Stimulated activated CD4-positive, alpha-beta T cell treated with anti-CD3 and anti-CD28 coated beads, Interleukin-4, amount 100 ng/mL, for 4 hours (primary cell): ENCODE measurements around the gene IGF2BP3.
"Not testable (repeated sequence)": the region's sequence is repeated elsewhere in the genome, so short reads cannot be mapped to it uniquely, and the experiment has no call there.

Source experiments
- DNase-seq, 2 experiments: peaks; one replicate each; pipeline ENCODE4 v3.0.0-alpha.2; 2020

The IGF2BP3 gene

DNA sequence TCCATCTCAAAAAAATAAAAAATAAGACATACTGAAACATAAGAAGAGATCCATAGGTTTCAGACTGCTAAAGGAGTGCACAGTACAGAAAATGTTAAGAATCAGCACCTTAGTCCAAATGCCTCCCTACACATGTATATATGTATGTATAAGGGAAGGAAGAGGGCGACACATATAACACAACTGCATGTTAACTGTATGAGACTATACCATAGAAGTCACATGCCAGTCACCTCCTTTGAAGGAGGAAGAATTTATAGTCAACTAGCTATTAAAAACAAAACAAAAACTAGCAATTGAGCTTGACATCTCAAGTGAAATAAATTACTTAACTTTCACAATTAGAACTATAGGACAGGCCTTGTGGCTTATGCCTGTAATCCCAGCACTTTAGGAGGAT is 50.4 kb downstream of the IGF2BP3 start:
- DNase-seq = no peak

DNA sequence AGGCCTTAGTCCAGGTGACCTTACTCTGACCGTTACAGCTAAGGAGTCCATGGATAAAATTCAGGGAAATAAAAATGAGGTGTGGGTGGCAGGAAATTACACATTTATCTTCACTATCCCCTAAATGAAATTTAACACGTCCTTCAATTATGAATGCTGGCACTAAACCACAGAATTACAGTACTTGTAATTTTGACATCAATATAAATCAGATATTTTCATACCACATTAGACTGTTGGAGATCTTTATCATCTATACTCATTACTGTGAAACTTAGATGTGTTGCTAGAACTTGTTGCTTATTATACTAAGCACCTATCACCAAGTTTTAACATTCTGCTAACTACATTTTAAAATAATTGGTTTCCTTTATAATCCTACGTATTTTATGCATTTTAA is 51.1 kb downstream of the IGF2BP3 start:
- no peak for DNase-seq

DNA sequence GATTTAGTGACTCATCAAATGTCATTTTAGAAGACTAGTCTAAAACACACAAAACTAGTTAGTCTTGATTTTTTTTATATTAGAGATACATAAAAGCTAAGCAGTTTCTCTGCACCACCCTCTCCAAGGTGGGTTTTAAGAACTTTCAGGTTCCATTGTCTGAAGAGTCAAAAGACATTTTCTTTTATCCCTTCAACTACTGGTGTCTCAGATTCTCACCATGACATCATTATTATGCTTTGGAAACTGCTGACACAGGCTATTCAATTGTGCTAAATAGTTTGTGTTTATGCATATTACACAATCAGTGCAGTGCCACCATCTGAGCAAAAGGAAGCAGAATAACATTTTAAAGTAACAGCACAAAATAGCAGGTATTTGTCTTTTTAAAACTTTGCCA is 52.2 kb downstream of the IGF2BP3 start:
- DNase-seq = no peak

DNA sequence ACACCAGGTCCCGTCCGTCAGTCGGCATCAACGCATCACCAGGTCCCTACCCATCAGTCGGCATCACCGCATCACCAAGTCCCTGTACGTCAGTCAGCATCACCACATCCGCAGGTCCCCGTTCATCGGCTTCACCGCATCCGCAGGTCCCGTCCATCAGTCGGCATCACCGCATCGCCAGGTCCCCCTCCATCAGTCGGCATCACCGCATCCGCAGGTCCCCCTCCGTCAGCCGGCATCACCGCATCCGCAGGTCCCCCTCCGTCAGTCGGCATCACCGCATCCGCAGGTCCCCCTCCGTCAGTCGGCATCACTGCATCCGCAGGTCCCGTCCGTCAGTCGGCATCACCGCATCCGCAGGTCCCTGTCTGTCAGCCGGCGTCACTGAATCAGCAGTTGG is 55.1 kb downstream of the IGF2BP3 start:
- no peak for DNase-seq

DNA sequence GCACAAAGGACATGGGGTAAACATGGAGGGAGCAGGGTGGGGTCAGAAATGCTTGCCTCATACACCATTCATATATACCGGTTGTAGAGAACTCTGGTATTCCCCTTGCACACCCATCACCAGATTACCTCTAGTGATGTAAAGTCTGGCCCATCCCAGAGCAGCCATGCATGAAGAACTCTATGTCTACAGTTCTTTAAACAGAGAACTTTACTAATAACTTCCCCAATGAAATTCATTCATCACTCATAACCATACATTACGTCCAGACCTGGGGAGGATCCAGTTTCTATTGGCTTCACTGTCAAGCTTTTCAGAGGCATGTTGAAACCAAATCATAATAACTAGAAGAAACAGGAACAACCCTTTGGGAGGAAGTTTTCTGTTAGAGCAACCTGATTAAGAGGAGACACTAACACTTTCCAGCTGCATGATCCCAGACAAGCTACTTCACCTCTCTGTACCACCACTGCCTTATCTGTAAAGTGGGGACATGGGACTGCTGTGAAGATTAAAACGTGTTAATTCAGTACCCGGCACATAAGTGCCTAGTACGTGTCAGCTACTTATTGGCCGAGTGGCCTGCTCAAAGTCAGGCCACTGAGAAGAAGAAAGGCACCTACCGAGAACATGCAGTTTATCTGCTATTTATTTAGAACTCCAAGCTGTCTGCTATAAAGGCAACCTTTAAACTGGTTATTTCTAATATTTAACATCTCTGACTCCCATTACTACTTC is 59.7 kb downstream of the IGF2BP3 start:
- no peak for DNase-seq

DNA sequence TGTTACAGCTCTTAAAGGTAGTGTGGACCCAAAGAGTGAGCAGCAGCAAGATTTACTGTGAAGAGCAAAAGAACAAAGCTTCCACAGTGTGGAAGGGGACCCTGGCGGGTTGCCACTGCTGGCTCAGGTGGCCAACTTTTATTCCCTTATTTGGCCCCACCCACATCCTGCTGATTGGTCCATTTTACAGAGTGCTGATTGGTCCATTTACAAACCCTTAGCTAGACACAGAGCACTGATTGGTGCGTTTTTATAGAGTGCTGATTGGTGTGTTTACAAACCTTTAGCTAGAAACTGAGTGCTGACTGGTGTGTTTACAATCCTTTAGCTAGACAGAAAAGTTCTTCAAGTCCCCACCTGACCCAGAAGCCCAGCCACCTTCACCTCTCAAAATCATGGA is 63.7 kb downstream of the IGF2BP3 start:
- DNase-seq = not testable (repeated sequence)

DNA sequence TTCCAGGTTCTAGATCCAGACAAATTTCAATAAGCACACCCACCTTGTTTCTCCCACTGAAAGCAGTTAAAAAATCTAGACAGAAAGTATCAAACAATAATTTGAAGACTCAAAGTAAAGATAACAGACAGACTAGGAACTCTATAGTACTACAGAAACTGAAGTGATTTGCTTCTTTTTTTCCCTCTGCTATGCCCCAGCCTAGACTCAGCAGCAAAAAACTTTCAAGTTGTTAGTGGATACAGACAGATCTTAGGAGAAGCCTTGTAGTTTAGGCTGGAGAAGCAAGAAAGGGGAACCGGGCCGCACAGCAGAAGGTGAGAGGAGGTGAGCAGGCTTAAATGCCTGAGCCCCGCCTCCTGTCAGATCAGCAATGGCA is 65.1 kb downstream of the IGF2BP3 start:
- no peak for DNase-seq

DNA sequence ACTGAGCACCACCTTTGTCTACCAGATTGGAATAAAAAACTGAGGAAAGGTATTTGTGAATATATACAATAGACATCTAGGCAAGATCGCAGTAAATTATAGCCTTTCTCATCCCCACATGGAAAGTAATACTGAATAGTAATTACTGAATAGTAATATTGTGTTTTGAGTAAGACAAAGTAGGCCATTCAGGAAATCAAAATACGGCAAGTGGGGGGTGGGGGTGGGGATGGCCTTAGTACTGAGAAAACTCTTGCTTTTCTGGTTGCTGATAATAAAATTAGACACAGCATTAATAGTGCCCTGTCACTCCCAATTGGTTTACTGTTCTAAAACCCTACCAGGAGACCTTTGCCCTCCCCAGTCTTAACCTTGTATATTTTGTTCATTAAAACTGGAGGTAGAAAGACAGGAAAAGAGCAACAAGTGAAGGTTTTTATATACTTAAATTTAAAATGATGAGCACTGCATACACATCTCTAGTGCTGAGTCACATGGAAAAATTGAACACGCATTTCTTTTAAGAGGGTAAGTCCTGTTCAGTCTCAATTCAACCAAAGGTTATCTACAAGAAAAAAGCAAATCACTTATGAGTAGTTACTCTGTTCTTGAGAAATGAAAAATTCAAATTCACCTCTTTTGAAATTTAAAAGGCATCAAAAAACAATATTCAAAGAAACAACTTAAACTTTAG is 65.6 kb downstream of the IGF2BP3 start:
- no peak for DNase-seq

DNA sequence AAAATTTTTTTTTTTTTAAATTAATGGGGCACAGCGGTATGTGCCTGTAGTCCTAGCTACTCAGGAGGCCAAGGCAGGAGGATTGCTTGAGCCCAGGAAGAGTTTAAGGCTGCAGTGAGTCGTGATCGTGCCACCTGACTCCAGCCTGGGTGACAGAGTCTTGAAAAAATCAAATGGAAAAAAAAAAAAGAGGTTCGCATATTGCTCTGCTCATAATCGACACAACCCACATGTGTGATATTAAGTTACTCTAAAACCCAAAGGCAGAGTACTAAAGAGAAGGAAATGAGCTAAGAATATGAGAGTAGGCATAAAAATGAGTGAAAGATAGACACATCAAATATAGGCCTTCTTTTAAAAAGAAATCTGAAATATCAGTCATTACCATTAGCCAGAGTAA is 66.3 kb downstream of the IGF2BP3 start:
- no peak for DNase-seq

DNA sequence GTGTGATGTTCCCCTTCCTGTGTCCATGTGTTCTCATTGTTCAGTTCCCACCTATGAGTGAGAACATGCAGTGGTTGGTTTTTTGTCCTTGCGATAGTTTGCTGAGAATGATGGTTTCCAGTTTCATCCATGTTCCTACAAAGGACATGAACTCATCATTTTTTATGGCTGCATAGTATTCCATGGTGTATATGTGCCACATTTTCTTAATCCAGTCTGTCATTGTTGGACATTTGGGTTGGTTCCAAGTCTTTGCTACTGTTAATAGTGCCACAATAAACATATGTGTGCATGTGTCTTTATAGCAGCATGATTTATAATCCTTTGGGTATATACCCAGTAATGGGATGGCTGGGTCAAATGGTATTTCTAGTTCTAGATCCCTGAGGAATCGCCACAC is 72.2 kb downstream of the IGF2BP3 start:
- not testable (repeated sequence) for DNase-seq

DNA sequence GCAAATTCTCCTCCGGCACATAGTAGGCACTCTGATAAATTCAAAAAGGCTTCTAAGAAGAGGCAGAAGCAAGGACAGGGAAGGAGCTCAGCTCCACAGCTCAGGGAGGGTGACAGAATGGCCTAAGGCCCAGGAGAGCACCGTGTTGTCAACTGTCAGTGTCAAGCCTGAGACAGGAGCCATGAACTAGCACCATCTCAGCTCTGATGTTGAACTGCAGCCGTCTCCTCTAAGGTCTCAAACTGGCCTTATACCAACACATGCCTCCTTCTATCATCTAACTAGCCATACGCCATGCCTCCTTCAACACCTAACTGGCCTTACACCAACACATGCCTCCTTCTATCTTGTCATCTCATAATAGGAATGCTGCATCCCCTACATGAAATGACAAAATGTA is 73.0 kb downstream of the IGF2BP3 start:
- DNase-seq = no peak

DNA sequence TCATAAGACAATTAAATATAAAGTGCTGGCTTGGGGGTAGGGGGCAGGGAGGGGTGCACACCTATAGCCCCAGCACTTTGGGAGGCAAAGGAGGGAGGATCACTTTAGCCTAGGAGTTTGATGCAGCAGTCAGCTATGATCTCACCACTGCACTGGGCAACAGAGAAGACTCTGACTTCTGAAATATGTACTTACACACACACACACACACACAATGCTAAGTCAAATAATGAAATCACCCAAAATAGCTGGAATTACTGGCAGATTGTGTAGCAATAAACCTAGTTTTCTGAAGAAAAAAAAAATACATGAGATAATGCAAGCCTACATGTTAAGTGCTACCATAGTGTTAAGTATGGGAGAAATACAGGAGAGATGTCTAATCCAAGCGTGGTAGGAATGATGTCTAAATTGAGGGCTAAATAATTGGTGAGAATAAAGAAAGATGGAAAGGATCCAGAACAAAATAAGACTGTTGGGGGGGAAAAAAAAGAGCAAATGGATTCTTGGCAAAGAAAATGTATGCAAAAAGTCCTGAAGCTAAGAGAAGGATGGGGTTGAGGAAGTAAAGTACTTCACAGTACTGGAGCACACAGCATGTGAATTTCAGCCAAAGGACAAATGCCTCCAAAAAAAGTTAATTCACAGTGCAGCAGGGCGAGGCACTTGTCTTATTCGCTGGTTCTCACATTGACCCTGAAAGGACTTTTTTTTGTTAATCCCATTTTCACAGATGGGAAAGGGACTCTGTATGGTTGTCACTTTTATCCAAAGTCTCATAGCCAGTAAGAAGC is 73.9 kb downstream of the IGF2BP3 start:
- DNase-seq = no peak

DNA sequence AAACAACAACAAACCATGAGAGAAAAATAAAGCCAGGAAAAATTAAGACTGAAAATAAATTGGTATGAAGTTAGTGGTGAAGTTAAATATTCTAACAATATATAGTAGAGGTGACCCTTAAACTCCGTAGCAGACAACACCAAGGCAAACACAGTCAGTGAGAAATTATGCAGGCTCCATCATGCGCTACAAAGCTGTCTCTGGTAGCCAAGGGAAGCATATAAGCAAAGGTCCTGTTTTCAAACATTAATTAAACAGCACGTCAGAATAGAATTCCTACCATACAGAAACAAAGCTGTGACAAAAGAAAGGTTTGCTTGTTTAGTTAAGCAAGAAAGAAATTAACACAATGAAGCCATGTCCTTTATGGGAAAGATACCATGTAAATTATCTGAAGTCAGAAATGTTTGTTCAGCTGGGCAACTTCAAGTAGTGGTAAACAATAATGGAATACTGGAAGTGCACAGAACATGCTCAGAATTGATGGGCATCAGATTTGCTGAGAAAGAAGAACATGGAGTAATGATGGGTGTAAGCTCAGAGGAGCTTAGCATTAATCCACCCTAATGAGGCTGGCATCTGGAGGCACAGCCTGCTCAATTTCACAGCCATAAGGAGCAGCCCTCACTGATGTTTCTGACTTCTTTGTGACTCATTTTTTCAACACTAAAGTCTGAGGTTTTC is 75.7 kb downstream of the IGF2BP3 start:
- no peak for DNase-seq

DNA sequence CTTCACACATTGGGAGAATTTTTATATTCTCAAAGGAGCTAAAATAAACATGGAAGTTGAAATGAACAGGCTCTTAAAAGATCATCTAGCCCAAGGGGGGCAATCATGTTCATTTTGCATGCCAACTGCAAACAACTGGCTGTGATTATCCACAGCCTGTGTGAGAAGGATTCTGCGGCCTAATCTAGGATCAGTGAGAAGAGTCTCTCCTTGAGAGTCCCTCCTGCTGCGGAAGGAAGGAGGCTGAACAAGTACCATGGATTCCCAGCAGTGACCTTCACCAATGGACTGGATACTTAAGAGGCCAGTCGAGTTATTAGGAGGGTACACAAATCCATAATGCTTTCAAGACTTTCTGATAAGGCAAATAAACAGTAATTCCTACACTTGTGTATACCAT is 76.7 kb downstream of the IGF2BP3 start:
- DNase-seq = no peak

DNA sequence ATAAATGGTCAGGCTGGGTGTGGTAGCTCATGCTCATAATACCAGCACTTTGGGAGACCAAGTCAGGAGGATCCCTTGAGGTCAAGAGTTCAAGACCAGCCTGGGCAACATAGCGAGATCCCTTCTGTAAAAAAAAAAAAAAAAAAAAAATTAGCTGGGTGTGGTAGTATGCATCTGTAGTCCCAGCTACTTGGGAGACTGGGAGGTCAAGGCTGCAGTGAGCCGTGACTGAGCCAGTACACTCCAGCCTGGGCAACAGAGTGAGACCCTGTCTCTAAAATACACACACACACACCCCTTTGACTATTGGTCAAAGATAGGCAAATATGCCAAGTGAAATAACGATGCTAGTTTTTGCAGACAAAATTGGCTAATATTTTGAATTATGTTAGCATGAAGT is 80.6 kb downstream of the IGF2BP3 start:
- no peak for DNase-seq

DNA sequence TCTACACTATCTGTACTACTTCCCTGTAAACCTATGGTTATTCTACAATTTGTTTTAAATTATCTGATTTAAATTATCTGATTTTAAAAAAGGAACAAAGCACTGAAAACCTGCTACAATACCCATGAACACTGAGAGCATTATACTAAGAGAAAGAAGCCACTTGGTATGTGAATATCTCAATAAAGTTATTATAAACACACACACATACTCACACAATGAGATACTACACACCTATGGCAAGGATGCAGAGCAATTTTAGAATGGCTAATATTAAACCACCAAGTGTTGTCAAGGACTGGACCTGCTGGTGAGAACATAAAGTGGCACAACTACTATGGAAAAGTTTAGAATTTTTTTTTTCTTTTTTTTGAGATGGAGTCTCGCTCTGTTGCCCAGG is 82.7 kb downstream of the IGF2BP3 start:
- no peak for DNase-seq

DNA sequence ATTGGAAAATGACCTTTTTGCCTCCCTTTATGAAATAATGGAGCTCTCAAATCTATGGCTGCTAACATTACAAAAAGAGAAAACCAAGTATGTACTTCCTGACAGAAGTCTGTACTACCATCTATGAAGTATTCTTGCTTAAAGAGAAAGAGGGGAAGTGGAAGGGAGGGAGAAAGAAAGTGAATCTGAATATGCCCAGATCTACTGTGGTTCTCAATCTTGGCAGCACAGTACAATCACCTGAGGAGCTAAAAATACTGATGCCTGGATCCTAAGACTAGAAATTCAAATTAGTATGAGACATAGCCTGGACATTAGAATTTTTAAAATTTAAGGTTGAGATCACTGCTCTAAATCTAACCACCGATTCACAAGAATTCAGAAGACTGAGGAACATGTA is 85.2 kb downstream of the IGF2BP3 start:
- DNase-seq = no peak

DNA sequence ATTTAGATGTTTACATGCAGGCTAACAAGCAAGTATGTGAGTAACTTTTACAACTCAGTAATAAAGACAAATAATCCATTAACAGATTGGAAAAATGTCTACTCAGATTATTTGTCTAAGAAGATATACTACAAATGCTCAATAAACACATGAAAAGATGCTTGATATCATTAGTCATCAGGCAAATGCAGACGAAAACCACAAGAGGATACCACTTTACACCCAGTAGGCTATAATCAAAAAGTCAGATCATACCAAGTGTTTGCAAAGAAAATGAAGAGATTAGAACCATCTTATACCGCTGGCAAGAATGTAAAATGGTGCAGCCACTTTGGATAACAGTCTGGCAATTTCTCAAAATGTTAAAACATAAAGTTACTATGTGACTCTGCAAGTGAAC is 87.1 kb downstream of the IGF2BP3 start:
- DNase-seq = no peak

DNA sequence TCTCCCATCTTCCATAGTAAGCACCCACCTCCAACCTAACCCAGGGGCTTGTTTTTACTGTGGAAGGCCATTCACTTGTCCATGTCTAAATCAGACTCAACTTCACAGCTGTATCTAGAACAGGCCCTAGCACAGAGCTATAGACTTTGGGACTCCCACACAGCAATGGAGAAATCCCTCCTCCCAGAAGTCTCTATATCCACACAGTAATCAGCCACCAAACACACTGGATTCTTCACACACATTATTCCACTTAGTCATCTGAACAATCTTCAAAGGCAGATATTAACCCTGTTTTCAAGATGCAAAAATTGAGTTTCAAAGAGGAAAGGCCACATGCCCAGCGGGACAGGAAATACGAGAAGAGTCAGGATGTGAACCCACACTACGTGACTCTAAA is 89.3 kb downstream of the IGF2BP3 start:
- DNase-seq = no peak

DNA sequence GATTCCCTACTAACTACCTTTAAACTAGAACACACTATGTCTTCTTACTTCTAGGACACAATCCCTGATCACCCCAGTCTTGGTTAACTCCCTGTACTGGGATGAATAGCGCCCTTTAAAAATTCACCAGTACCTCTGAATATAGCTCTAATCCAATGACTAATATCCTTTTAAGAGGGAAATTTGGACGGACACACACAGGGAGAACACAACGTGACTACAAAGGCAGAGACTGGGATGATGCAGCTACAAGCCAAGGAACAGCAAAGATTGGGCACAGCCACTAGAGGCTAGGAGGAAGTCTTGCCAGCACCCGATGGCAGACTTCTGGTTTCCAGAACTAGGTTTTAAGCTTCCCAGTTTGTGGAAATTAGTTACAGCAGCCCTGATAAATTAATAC is 89.7 kb downstream of the IGF2BP3 start:
- no peak for DNase-seq

DNA sequence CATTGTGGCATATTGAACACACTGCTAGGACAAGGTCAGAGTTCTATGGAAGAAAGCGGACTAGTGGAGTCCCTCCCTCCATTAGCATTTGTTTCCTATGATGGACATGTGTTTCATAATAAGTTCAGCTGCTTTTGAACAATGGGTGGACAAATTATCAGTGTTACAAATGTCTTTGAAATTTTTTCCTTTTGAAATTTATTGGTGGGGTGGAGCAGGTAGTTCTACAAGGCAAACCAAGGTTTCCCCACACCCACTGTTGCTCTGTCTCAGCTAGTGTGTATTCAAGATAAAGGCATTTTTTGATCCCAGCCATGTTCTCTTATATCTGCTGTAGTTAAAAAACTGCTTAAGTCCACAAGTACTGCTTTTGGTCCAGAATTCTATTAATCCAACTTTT is 91.3 kb downstream of the IGF2BP3 start:
- DNase-seq = no peak

DNA sequence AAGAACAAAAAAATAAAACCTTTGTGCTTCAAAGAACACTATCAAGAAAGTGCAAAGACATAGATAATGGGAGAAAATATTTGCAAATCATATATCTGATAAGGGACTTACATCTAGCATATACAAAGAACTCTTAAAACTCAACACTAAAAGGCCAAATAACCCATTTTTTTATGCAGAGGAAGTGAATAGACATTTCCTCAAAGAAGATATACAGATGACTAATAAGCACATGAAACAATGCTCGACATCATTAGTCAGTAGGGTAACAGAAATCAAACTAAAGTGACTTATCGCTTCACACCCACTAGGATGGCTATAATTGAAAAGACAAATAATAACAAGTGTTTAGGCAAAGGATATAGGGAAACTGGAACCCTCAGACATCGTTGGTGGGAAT is 93.2 kb downstream of the IGF2BP3 start:
- DNase-seq = no peak
